A549 (cell line): ENCODE results near the gene RGL1. TPM values are rescaled to one million over a fixed set of nuclear protein-coding genes. Genes with fewer than 3 reads are reported as not detected.

Experiments
- ATAC-seq, 2 experiments: fragments of 200-7000 bp in 1 of 2; fragments of >200 bp in 1 of 2; cut with Nextera tagmentation in 1 of 2; cut with Tn5 transposase in 1 of 2; 3 replicates each; pipeline versions ENCODE4 v1.8.0 to v1.9.1; 2018 to 2020; ENCODE audit warnings: mild to moderate bottlenecking in 1 of 2, moderate library complexity in 1 of 2
- CTCF ChIA-PET: fragments of 300-600 bp; sonication (Branson Sonifier 250); formaldehyde crosslinking; extraction: SDS; loops from one replicate; lab custom pipeline; 2021; ENCODE audit warnings: antibody characterized with exemption, inconsistent platforms; lab: Yijun Ruan, JAX
- POLR2A ChIA-PET: fragments of 350-600 bp; formaldehyde crosslinking; extraction: SDS; loops from one replicate; lab custom pipeline; 2021; ENCODE audit warnings: antibody characterized with exemption, inconsistent platforms; lab: Yijun Ruan, JAX
- DNase-seq, 2 experiments: peaks; one replicate each; pipeline versions ENCODE4 v3.0.0 to v3.0.0-alpha.2; 2011 to 2016; ENCODE audit warnings: low read depth in 1 of 2, low spot score in 1 of 2
- FAIRE-seq: peaks from 2 replicates; lab custom pipeline; 2011; peaks lifted over from hg19 to GRCh38; lab: Jason Lieb, UNC
- H3K27ac ChIP-seq, 2 experiments: fragments of >200 bp; sonication (Bioruptor Twin); formaldehyde crosslinking; 3 replicates each; pipeline ENCODE4 v1.5.1; 2016 to 2017
- H3K4me1 ChIP-seq: fragments of >200 bp; sonication (Bioruptor Twin); formaldehyde crosslinking; 3 replicates; pipeline ENCODE4 v1.6.1; 2016
- H3K4me2 ChIP-seq: fragments of >200 bp; sonication (Bioruptor Twin); formaldehyde crosslinking; 3 replicates; pipeline ENCODE4 v1.6.1; 2016
- H3K4me3 ChIP-seq: fragments of >200 bp; sonication (Bioruptor Twin); formaldehyde crosslinking; 3 replicates; pipeline ENCODE4 v1.5.1; 2016
- H3K9me3 ChIP-seq: fragments of >200 bp; sonication (Bioruptor Twin); formaldehyde crosslinking; 3 replicates; pipeline ENCODE4 v1.6.1; 2016
- CEBPB ChIP-seq, 2 experiments: fragments of >200 bp in 1 of 2; sonication (Bioruptor Twin) in 1 of 2; formaldehyde crosslinking in 1 of 2; IDR thresholded peaks; 2 replicates each; pipeline ENCODE4 v1.6.1; 2012 to 2016
- CHD2 ChIP-seq: fragments of 150-350 bp; IDR thresholded peaks from 2 replicates; pipeline ENCODE4 v1.6.1; 2014; ENCODE audit warnings: low read length; ENCODE audit not compliant: partially characterized antibody
- CHD4 ChIP-seq: fragments of 200-600 bp; sonication (generic); IDR thresholded peaks from 2 replicates; pipeline ENCODE4 v1.6.1; 2016; ENCODE audit warnings: antibody characterized with exemption, mild to moderate bottlenecking, borderline replicate concordance
- EHMT2 ChIP-seq: fragments of 200-600 bp; sonication (generic); IDR thresholded peaks from 2 replicates; pipeline ENCODE4 v1.6.1; 2016; ENCODE audit warnings: antibody characterized with exemption, low read depth, mild to moderate bottlenecking, moderate library complexity
- ELK1 ChIP-seq: fragments of 150-350 bp; IDR thresholded peaks from 2 replicates; pipeline ENCODE4 v1.6.1; 2014; ENCODE audit warnings: low read depth, mild to moderate bottlenecking, low read length
- EP300 ChIP-seq, 2 experiments: fragments of >200 bp; sonication (Bioruptor Twin); formaldehyde crosslinking; IDR thresholded peaks; 2 replicates in 1 of 2; 3 replicates in 1 of 2; pipeline ENCODE4 v1.6.1; 2016 to 2017
- ESRRA ChIP-seq: fragments of 150-350 bp; IDR thresholded peaks from 2 replicates; pipeline ENCODE4 v1.6.1; 2014; ENCODE audit warnings: mild to moderate bottlenecking, low read length, borderline replicate concordance
- FOSB ChIP-seq: fragments of 250-450 bp; sonication (Bioruptor Pico); IDR thresholded peaks from 2 replicates; pipeline ENCODE4 v1.5.0; 2020; ENCODE audit warnings: mild to moderate bottlenecking, moderate library complexity
- FOSL2 ChIP-seq, 2 experiments: fragments of 450-650 bp in 1 of 2; fragments of >200 bp in 1 of 2; sonication (Bioruptor Twin) in 1 of 2; formaldehyde crosslinking; IDR thresholded peaks; 2 replicates each; pipeline versions ENCODE4 v1.5.0 to v1.6.1; 2016 to 2020; ENCODE audit warnings: mild to moderate bottlenecking in 1 of 2, moderate library complexity in 1 of 2
- HDAC2 ChIP-seq: fragments of 200-600 bp; sonication (generic); IDR thresholded peaks from 2 replicates; pipeline ENCODE4 v1.6.1; 2016
- KDM1A ChIP-seq: fragments of 200-600 bp; sonication (generic); IDR thresholded peaks from 2 replicates; pipeline ENCODE4 v1.6.1; 2016; ENCODE audit warnings: low read depth, mild to moderate bottlenecking
- MAFK ChIP-seq: fragments of 450-650 bp; IDR thresholded peaks from 2 replicates; pipeline ENCODE4 v1.6.1; 2014; ENCODE audit not compliant: partially characterized antibody
- NR3C1 ChIP-seq: fragments of >200 bp; sonication (Bioruptor Twin); formaldehyde crosslinking; IDR thresholded peaks from 3 replicates; pipeline ENCODE4 v1.6.1; 2017
- PHF8 ChIP-seq: fragments of 200-600 bp; sonication (generic); IDR thresholded peaks from 2 replicates; pipeline ENCODE4 v1.6.1; 2016; ENCODE audit warnings: low read depth, mild to moderate bottlenecking, antibody characterized with exemption, moderate library complexity, borderline replicate concordance
- POLR2A ChIP-seq: IDR thresholded peaks from 2 replicates; pipeline ENCODE4 v1.6.1; 2012; ENCODE audit warnings: mild to moderate bottlenecking, low read length
- RARB ChIP-seq: fragments of 250-450 bp; sonication (Bioruptor Pico); IDR thresholded peaks from 2 replicates; pipeline ENCODE4 v1.8.0; 2021; ENCODE audit warnings: mild to moderate bottlenecking, moderate library complexity
- RCOR1 ChIP-seq: fragments of 150-350 bp; IDR thresholded peaks from 2 replicates; pipeline ENCODE4 v1.6.1; 2014; ENCODE audit warnings: antibody characterized with exemption, low read length, low read depth
- SREBF2 ChIP-seq: fragments of 450-650 bp; IDR thresholded peaks from 2 replicates; pipeline ENCODE4 v1.6.1; 2014; ENCODE audit warnings: mild to moderate bottlenecking, moderate library complexity
- ZFP36 ChIP-seq: fragments of 450-650 bp; IDR thresholded peaks from 2 replicates; pipeline ENCODE4 v1.6.1; 2014; ENCODE audit warnings: borderline replicate concordance; ENCODE audit not compliant: partially characterized antibody
- ZNF302 ChIP-seq: fragments of 250-450 bp; sonication (Bioruptor Pico); IDR thresholded peaks from 2 replicates; pipeline ENCODE4 v1.9.0; 2021; ENCODE audit warnings: inconsistent platforms, mild to moderate bottlenecking, moderate library complexity
- ZSCAN20 ChIP-seq: fragments of 250-450 bp; sonication (Bioruptor Pico); IDR thresholded peaks from 2 replicates; pipeline ENCODE4 v1.8.0; 2022; ENCODE audit warnings: mild to moderate bottlenecking, moderate library complexity
- WGBS: methylation state at CpG from one replicate; pipeline ENCODE4 v1.1.6; 2017; ENCODE audit errors: missing lambda C conversion rate; 5-methylcytosine and 5-hydroxymethylcytosine counted together
- polyA plus RNA-seq, 4 experiments: library from polyadenylated mRNA; depleted of rRNA in 3 of 4; stranded (reverse); fragments of >200 nt; fragmentation: RNase III in 1 of 4; extraction: RNeasy Plus Mini Kit Qiagen cat#74134 plus additional on column Dnase treatment in 1 of 4; gene quantifications; 2 replicates in 3 of 4; 3 replicates in 1 of 4; pipeline ENCODE4 v1.2.3, GENCODE V29; 2011 to 2017
- TF ChIP-seq, protein P1 (sequence below): fragments of 250-450 bp; sonication (Bioruptor Pico); IDR thresholded peaks from 2 replicates; pipeline ENCODE4 v1.5.0; 2021; ENCODE audit warnings: mild to moderate bottlenecking, moderate library complexity, borderline replicate concordance
- TF ChIP-seq, protein P2 (sequence below): IDR thresholded peaks from 2 replicates; pipeline ENCODE4 v1.6.1; 2012
- TF ChIP-seq, protein P3 (sequence below): fragments of 450-650 bp; IDR thresholded peaks from 2 replicates; pipeline ENCODE4 v1.6.1; 2014; ENCODE audit warnings: antibody characterized with exemption

The RGL1 gene
- polyA plus RNA-seq, 2 of the 4 experiments (the other 2 are of a cell fraction) = 1.0 to 3.8 TPM

GRCh38 chr1:183905508-183906113 lies 100.7 kb downstream of the RGL1 start:
- no peak for DNase-seq
- Histone ChIP-seq H3K27ac (no peak overlapping the region), H3K4me1 (no peaks in the 10 kb centered on the region), H3K4me3 (no peak overlapping the region)
- CTCF ChIA-PET = interaction anchor here (0.7 to 6.7 kb wide), 2 partner anchors 10 to 250 kb away, joined by 5 to 60 read pairs; no protein-coding TSS in a partner anchor
- no peak for FAIRE-seq
- WGBS = 76% methylated on average over 6 of the region's 6 CpGs
- TF ChIP-seq, protein P1, sequence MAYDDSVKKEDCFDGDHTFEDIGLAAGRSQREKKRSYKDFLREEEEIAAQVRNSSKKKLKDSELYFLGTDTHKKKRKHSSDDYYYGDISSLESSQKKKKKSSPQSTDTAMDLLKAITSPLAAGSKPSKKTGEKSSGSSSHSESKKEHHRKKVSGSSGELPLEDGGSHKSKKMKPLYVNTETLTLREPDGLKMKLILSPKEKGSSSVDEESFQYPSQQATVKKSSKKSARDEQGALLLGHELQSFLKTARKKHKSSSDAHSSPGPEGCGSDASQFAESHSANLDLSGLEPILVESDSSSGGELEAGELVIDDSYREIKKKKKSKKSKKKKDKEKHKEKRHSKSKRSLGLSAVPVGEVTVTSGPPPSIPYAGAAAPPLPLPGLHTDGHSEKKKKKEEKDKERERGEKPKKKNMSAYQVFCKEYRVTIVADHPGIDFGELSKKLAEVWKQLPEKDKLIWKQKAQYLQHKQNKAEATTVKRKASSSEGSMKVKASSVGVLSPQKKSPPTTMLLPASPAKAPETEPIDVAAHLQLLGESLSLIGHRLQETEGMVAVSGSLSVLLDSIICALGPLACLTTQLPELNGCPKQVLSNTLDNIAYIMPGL (CRISPR knock-in tag) = no peak
- TF ChIP-seq ZSCAN20 (CRISPR knock-in tag) (no peak), NR3C1 (no peak), RCOR1 (no peak), KDM1A (no peak), ELK1 (no peak), SREBF2 (no peak)
- TF ChIP-seq, protein P2, sequence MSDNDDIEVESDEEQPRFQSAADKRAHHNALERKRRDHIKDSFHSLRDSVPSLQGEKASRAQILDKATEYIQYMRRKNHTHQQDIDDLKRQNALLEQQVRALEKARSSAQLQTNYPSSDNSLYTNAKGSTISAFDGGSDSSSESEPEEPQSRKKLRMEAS = no peak
- TF ChIP-seq, all 56 proteins: peak for 0
- ATAC-seq = no peak
- POLR2A ChIA-PET = no interaction called here
- no peak overlapping the region for H3K4me2 ChIP-seq
- H3K9me3 ChIP-seq = no peaks in the 10 kb centered on the region

DNA sequence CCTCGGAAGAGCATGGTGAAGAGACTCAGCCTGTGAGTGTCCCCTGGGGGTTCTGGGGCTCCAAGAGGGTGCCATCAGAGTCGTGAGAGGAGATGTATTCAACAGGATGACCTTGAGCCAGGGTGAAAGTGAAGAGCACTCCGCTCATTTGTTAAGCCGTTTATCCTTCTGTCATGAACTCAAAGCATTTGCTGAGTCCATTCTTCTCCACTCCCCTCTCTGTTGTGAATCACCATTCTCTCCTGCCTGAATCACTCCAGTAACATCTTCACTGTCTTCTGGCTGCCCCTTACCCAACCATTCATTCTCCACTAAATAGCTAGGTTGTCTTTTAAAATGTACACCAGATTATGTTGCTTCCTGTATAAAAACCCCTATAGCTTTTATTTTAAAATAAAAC lies 102.2 kb downstream of the RGL1 start:
- WGBS = 73% methylated on average over 4 of the region's 4 CpGs
- H3K9me3 ChIP-seq = no peaks in the 10 kb centered on the region
- DNase-seq = no peak
- H3K27ac ChIP-seq = no peak overlapping the region
- TF ChIP-seq CHD4 = no peak
- no peak for TF ChIP-seq RCOR1
- no peak for TF ChIP-seq PHF8
- TF ChIP-seq ESRRA = no peak
- TF ChIP-seq FOSL2 (IDR thresholded peaks at IDR 0.05) = no peak
- no peak for TF ChIP-seq FOSL2 (CRISPR knock-in tag; IDR thresholded peaks at IDR 0.05)
- no peak for TF ChIP-seq RARB (CRISPR knock-in tag)
- TF ChIP-seq POLR2A = no peak
- no peak for TF ChIP-seq CEBPB (IDR thresholded peaks at IDR 0.05)
- TF ChIP-seq FOSB (CRISPR knock-in tag) = no peak
- TF ChIP-seq EHMT2 = no peak
- TF ChIP-seq EP300 (IDR thresholded peaks at IDR 0.05) = no peak
- TF ChIP-seq HDAC2 = no peak
- TF ChIP-seq ZNF302 (CRISPR knock-in tag) = no peak
- TF ChIP-seq CHD2 = no peak
- TF ChIP-seq, protein P1 (CRISPR knock-in tag) = no peak
- TF ChIP-seq ZFP36 = no peak
- TF ChIP-seq ELK1 = no peak
- TF ChIP-seq MAFK = no peak
- TF ChIP-seq, protein P3, sequence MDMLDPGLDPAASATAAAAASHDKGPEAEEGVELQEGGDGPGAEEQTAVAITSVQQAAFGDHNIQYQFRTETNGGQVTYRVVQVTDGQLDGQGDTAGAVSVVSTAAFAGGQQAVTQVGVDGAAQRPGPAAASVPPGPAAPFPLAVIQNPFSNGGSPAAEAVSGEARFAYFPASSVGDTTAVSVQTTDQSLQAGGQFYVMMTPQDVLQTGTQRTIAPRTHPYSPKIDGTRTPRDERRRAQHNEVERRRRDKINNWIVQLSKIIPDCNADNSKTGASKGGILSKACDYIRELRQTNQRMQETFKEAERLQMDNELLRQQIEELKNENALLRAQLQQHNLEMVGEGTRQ = no peak
- H3K4me1 ChIP-seq = no peaks in the 10 kb centered on the region
- ChIA-PET CTCF (interaction anchor here (0.7 to 6.7 kb wide), 4 partner anchors 8 to 252 kb away, joined by 3 to 60 read pairs (median 5); partner anchors contain the start of gene TSEN15), POLR2A (no interaction called here)
- no peak for ATAC-seq
- no peak overlapping the region for H3K4me2 ChIP-seq
- FAIRE-seq = no peak
- H3K4me3 ChIP-seq = no peak overlapping the region
